ENCODE measurements around the gene DICER1.

Gene DICER1

GRCh38 chr14:95077345-95077744 lies 80.0 kb downstream of the DICER1 start:
- no peak for DNase-seq (ENCODE audit: low read depth)

- no peak for DNase-seq (ENCODE audit: low read depth)
Measured at GRCh38 chr14:95075789-95076188, 81.5 kb downstream of the DICER1 start.

DNA sequence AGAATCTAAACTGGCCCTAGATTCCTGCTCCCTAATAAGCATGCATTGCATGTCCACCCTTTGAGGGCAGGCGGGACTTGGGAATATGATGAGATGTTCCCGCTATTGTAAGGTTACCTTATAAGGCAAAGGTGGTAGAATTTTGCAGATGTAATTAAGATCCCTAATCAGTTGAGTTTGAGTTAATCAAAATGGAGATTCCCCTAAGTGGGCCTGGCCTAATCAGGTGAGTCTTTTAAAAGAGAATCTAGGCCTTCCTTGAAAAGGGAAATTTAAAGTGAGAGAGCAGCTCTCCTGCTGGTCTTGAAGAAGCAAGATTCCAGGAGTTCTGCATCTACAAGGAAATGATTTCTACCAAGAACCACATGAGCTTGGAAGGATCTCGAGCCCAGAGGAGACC lies 83.4 kb downstream of the DICER1 start:
- DNase-seq (ENCODE audit: low read depth), result no peak

DNA sequence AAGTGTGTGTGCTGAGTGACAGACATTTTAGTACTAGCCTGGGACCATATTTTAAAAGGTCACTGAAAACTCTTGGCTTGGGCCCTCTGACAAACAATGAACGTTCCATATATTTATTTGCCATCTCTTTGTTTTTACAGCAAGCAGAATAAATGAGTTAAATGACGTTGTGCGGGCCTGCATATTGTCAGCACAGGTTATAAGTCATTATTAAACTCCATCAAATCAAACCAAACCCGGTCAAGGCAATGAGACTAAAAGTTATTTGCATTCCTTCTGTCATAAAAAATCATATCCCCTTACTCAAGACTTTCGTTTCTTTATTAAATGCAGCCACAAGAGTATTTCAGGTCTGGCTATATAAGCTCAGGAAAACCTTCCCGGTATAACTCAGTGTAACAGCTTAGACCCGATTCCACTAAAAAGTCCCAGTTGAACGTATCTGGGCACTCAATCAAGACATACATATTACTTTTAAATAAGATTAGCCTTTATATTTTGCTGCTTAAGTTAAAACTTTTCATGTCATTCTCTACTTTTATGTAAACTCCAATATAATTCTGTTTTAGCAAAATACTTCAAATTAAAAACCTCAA lies 84.9 kb downstream of the DICER1 start:
- no peak for DNase-seq (ENCODE audit: low read depth)

DNA sequence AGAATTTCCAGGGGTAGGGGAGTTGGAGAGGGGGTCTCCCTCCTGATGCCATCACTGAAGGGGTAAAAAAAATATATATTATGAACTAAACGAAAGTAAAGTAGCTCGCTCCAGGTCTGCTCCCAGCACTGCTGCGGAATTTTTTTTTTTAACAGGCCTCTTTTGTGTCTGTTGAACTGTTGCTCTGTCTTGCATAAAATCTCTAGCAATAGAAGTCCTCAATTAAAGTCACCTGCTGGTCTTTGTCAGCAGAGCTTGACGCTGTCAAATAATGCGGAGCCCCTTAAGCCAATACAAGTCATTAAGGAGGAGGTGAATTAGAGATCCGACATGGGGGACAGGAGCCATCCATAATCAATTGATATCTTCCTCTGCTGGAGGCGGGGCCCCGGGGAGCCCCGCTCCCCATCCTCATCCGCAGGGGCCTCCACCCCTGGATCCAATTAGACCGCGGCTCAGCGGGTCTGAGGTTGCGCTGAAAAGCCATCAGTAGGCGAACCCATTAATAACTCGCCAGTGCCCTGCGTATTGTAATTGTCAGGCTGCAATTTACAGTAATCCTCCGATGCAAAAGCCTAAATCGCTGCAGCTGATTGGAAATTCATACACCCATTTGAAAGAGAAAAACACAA lies 85.6 kb downstream of the DICER1 start:
- no peak for DNase-seq (ENCODE audit: low read depth)

GRCh38 chr14:95070748-95071435 lies 86.4 kb downstream of the DICER1 start:
- DNase-seq (ENCODE audit: low read depth), result no peak

GRCh38 chr14:95069547-95069946 lies 87.8 kb downstream of the DICER1 start:
- no peak for DNase-seq (ENCODE audit: low read depth)

DNA sequence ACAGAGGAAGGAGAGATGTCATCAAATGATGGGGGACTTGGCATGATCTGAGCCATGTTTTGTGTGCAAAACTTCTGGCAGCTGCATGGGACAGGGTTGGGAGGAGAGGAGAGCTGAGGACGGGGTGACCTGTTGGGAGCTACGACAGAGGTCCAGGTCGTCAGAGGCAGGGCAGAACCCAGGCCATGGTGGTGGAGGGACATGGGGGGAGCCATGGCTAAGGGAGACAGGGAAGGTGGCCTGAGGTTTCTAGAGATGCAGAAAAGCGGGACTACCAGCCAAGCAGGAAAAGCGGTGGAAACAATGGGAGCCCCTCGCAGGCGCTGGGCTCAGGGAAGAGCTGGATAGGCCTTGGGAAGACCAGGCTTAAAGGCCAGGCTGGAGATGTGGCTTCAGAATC lies 88.3 kb downstream of the DICER1 start:
- DNase-seq (ENCODE audit: low read depth), result no peak

- no peak for DNase-seq (ENCODE audit: low read depth)
Measured at GRCh38 chr14:95068521-95068920, 88.8 kb downstream of the DICER1 start.

DNA sequence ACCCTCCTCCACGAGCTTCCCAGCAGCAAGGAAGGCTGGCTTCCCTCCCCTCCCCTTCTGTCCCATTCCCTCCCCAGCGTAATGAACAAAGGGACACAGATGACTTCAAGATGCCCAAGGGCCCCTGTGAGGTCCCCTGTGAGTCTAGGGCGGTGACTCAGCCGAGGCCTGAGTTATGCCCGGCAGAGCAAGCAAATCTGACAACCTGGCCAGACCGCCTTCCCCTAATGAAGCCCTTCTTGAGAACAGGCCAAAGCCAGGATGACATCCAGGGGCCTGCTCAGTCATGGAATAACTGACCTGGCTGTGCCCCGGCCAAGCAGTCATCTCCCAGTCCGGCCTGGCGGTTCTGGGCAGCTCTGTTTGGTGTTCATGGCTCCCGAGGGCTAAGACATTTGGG lies 89.2 kb downstream of the DICER1 start:
- no peak for DNase-seq (ENCODE audit: low read depth)

- DNase-seq (ENCODE audit: low read depth), result no peak
Measured at GRCh38 chr14:95067526-95067925, 89.8 kb downstream of the DICER1 start.

GRCh38 chr14:95066427-95066986 lies 90.8 kb downstream of the DICER1 start:
- DNase-seq (ENCODE audit: low read depth), result no peak

GRCh38 chr14:95065411-95065810 lies 91.9 kb downstream of the DICER1 start:
- no peak for DNase-seq (ENCODE audit: low read depth)

GRCh38 chr14:95064734-95065133 lies 92.6 kb downstream of the DICER1 start:
- no peak for DNase-seq (ENCODE audit: low read depth)

- no peak for DNase-seq (ENCODE audit: low read depth)
Measured at GRCh38 chr14:95064256-95064655, 93.1 kb downstream of the DICER1 start.

DNA sequence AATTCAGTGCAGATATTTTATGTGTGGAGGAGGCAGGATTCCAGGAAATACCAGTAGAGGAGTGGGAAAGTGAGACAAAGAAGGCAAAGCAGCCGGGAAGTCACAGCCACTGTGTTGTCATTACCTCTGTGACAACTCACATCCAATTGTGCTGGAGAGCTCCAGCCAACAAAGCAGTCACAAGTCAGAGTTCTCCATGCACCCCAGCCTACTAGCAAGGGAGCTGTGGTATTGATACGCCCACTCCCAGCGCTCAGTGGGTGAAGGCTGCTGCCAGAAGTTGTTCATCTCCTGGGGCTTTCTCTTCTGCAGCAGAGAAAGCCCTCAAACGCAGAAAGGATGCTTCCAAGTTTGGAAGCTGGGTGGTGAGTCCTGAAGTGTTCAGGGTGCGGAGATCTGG lies 93.9 kb downstream of the DICER1 start:
- DNase-seq (ENCODE audit: low read depth), result no peak

DNA sequence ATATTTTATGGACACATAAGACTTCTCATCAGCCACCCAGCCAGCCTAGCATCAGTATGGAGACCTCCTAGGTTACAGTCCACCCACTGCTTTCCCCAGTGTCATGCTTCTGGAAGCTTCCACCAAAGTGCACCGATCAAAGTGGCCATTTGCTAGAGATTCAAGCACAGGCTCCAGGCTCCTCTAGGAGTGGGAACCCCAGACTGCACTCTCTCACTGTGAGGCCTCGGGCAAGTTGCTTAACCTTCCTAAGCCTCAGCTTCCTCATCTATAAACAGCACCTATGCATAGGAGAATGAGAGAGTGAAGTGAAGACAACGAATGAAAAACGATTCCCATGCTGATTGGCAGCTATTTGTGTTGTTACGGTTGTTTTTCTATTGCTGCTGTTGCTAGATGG lies 94.4 kb downstream of the DICER1 start:
- DNase-seq (ENCODE audit: low read depth), result no peak

- no peak for DNase-seq (ENCODE audit: low read depth)
Measured at GRCh38 chr14:95062220-95062619, 95.1 kb downstream of the DICER1 start.

DNA sequence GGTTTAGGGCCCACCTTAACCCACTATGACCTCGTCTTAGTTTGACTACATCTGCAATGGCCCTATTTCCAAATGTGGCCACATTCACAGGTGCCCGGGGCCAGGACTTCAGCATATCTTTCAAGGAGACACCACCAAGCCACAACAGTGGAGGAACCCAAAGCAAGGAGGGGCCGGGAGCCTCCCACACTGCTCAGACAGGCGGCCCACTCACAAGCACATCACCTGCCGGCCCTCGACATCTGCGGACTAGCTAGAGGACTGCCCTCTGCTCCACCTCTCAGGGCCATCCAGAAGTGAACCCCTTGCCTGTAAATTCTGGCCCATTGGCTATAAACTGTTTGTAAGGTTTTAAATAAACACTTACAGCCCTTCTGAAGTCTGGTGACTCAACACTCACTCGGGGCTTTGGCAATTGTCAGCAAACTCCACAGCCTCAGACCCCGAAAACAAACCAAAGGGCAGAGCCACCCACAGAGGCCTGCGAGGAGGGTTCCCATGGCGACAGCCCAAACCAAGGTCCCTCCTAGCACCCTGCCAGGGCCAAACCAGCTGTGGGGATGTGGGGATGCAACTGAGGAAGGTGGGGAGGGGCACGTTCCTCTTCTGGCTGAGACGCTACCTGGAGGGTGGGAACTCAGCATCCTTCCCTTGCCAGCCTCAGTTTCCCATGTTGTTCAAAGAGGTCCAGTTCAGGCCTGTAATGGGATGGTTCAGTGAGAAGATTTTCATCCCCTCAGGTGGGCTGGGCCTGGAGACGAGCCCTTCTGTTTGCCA lies 95.8 kb downstream of the DICER1 start:
- DNase-seq (ENCODE audit: low read depth), result no peak

DNA sequence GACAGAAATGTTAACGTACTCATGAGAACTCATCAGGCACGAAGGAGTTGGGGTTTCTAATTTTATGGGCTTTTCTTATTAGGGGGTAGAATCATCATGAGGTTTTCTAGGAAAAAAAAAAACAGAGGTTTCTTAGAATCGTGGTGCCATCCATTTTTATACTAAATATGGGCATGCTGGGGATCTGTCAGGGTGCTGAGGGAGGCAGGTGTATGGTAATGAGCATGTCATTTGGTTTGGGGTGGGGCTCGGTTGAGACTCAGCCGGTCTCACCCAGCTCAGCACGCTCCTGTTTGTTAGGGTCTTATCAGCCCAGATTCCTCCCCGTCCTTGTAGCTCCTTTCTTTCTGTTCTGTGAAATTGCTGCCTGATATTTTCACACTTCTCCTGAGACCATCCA lies 98.2 kb downstream of the DICER1 start:
- no peak for DNase-seq (ENCODE audit: low read depth)

GRCh38 chr14:95058491-95058890 lies 98.8 kb downstream of the DICER1 start:
- DNase-seq (ENCODE audit: low read depth), result no peak

DNA sequence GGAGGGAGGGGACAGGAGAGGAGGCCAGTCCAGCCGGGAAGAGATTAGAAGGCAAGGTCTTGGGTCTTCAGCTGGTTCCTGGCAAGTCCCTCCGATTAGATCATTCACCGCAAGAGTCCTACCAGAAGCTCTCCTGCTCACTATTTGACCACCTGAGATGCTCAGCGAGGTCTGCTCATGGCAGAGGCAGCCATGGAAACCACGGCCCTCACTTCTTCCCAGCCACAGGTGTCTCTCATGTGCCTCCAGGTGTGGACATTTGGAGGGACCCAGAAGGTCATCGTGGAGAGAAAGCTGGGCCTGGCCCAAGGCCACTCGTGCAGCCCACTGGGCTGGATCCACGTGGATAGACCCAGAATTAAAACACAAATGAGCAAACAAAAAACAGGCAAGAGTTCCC lies 99.5 kb downstream of the DICER1 start:
- no peak for DNase-seq (ENCODE audit: low read depth)

DNA sequence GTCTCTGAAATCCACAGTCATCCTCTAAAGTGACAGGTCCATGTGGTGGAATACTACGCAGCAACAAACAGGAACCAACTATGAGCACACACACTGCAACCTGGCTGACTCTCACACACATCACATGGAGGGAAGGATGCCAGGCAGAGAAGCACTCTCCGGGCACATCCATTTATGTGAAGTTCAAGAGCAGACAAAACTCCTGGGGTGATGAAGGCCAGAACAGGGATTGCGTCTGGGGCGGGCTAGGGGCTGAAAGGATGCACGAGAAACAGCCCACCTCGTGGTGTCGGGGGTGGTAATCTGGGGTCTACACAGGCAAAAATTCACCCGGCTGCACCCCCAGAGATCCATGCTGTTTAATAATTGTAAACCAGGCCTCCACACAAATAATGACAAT lies 100.2 kb downstream of the DICER1 start:
- DNase-seq (ENCODE audit: low read depth), result no peak
